Astrocyte of the spinal cord (primary cell): ENCODE results near the gene NPAS3.

Source experiments
- DNase-seq: peaks from one replicate; pipeline ENCODE4 v3.0.0; 2011; ENCODE audit warnings: low read depth, low spot score
- H3K4me3 ChIP-seq: 2 replicates; pipeline ENCODE4 v1.5.1; 2011; ENCODE audit warnings: low read depth, mild to moderate bottlenecking, low read length, moderate library complexity
- in situ Hi-C: cut with HindIII; loops from 2 replicates; pipeline ENCODE4 v1.10.0; 2017; ENCODE audit warnings: low sequenced_read_pairs
- TF ChIP-seq, protein P1 (sequence below): IDR thresholded peaks from 2 replicates; pipeline ENCODE4 v1.5.1; 2012; ENCODE audit warnings: low read depth, mild to moderate bottlenecking, low read length, inconsistent platforms

Gene NPAS3

GRCh38 chr14:33486332-33486890, 547.7 kb downstream of the NPAS3 start:
- H3K4me3 ChIP-seq: no peak overlapping the region
- in situ Hi-C loops: no loop called here
- DNase-seq: no peak
- TF ChIP-seq, protein P1, sequence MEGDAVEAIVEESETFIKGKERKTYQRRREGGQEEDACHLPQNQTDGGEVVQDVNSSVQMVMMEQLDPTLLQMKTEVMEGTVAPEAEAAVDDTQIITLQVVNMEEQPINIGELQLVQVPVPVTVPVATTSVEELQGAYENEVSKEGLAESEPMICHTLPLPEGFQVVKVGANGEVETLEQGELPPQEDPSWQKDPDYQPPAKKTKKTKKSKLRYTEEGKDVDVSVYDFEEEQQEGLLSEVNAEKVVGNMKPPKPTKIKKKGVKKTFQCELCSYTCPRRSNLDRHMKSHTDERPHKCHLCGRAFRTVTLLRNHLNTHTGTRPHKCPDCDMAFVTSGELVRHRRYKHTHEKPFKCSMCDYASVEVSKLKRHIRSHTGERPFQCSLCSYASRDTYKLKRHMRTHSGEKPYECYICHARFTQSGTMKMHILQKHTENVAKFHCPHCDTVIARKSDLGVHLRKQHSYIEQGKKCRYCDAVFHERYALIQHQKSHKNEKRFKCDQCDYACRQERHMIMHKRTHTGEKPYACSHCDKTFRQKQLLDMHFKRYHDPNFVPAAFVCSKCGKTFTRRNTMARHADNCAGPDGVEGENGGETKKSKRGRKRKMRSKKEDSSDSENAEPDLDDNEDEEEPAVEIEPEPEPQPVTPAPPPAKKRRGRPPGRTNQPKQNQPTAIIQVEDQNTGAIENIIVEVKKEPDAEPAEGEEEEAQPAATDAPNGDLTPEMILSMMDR: no peak

GRCh38 chr14:33488582-33488981, 549.9 kb downstream of the NPAS3 start:
- no peak for DNase-seq
- in situ Hi-C loops: no loop called here
- H3K4me3 ChIP-seq: no peak overlapping the region
- TF ChIP-seq, protein P1: no peak

- DNase-seq: no peak
- no peak overlapping the region for H3K4me3 ChIP-seq
- TF ChIP-seq, protein P1: no peak
- in situ Hi-C loops: no loop called here
These were observed 551.9 kb downstream of the NPAS3 start for GRCh38 chr14:33490555-33490954.

- TF ChIP-seq, protein P1: no peak
- no peak for DNase-seq
- in situ Hi-C loops: no loop called here
- no peak overlapping the region for H3K4me3 ChIP-seq
These were observed 552.4 kb downstream of the NPAS3 start for GRCh38 chr14:33491112-33491511.

GRCh38 chr14:33492491-33492890, 553.8 kb downstream of the NPAS3 start:
- DNase-seq: no peak
- TF ChIP-seq, protein P1: no peak
- H3K4me3 ChIP-seq: no peak overlapping the region
- in situ Hi-C loops: no loop called here

DNA sequence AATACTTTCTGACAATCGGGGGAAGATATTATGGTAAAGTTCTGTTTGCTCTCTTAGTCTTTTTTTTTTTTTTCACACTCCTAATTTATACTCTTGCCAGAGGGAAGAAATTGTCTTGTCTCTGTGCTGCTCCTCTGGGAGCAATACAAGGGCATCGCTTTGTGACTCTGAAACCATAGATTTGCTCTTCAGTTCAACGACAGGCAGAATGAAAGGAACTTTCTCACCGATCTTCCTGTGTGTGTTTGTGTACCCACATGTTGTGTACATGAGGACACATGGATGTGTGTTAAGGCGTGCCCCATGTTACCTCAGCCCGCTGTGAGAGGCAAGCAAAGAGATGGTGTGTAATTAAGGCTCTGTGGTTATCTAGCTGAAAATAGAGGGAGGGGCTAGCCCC, 554.6 kb downstream of the NPAS3 start:
- in situ Hi-C loops: no loop called here
- no peak for DNase-seq
- TF ChIP-seq, protein P1: no peak
- no peak overlapping the region for H3K4me3 ChIP-seq

DNA sequence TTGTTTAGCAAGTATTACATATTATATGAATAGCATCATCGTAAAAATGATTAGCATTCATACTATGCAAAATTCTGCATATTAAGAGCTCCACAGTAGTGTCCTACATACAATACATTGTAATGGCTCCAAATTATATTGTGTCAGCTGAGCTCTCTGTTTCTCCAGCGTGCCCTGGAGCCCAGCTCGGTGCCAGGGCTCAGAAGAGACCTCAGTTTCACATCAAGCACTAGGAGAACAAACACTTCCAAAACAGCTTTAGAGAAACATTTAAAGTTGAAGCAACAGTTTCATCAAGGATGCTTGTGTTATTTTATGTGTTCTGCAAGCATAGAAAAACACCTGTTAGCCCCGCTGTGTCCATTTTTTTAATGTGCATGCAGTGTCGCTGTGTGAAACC, 555.3 kb downstream of the NPAS3 start:
- DNase-seq: no peak
- TF ChIP-seq, protein P1: no peak
- H3K4me3 ChIP-seq: no peak overlapping the region
- in situ Hi-C loops: no loop called here
